Measurements from ENCODE around the gene WDR35.

DNA sequence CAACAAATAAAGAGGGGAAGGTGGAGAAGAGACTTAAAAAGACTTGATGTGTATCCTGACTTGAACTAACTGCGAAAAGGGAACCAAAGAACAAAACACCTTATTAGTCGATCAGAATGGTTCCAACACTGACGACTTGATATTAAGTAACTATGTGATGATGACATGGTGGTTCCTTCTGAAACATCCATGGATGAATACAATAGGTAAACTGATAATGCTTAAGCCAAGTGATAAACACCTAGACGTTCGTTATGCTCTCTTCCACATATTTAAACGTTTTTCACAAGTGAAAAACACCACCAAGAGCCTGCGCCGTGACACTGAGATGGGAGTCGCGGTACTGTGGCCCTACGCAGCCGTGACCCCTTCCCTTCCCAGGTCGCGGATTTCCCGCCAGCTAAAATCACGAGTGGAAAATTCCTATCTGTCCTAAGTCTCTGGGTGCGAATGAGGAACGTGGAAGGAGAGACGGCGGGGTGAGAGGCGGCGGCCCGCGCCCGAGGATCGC is 88.9 kb downstream of the WDR35 start:
- TF ChIP-seq, protein P1, sequence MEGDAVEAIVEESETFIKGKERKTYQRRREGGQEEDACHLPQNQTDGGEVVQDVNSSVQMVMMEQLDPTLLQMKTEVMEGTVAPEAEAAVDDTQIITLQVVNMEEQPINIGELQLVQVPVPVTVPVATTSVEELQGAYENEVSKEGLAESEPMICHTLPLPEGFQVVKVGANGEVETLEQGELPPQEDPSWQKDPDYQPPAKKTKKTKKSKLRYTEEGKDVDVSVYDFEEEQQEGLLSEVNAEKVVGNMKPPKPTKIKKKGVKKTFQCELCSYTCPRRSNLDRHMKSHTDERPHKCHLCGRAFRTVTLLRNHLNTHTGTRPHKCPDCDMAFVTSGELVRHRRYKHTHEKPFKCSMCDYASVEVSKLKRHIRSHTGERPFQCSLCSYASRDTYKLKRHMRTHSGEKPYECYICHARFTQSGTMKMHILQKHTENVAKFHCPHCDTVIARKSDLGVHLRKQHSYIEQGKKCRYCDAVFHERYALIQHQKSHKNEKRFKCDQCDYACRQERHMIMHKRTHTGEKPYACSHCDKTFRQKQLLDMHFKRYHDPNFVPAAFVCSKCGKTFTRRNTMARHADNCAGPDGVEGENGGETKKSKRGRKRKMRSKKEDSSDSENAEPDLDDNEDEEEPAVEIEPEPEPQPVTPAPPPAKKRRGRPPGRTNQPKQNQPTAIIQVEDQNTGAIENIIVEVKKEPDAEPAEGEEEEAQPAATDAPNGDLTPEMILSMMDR (IDR thresholded peaks at IDR 0.05): no peak
- no peak for TF ChIP-seq POLR2A (IDR thresholded peaks at IDR 0.05)
